ENCODE measurements around the gene RAB3B.

The RAB3B gene

DNA sequence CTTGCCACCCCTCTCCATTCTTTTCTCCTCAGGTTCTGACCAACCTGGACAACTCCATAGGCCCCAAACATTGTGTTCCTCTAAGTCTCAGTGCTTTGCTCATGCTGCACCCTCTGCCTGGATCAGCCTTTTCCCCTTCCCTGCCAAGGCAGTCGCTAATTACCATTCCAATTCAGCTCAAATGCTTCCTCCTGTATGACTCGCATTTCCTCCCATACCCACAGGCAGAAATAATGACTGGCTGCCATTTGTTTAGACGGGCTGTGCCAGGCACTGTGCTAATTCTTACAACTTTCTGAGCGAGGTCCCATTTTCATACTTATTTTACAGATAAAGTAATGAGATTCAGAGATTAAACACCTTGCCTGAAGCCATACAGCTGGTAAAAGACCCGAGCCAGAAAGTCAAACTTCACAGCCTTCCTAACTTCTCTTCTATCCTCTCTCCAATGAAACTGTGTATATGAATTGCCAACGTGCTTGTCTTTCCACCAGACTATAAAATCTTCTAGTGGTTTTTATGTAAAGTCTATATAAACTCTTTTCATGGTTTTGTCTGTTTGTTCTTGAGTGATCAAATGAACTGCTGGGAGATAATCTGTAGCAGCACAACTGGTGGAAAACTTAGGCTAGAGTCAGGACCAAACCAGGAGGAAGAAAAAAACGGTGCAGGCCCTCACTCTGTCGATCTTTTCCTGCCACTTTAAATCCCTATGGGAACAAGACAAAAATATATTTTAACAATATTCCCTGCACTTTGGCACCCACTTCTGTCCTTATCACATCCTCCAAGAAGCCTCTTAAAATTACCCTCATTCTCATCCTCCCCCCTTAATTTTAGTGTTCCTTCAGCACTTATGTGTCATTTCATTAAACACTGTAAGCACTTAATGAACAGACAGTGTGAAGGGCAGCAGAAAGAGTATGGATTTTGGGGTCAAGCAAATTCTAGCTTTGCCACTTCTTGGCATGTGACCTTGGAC lies 33.7 kb downstream of the RAB3B start:
- DNase-seq (ENCODE audit: low spot score): no peak
- H2BK12ac ChIP-seq (ENCODE audit: low read length): no peak overlapping the region
- no peaks in the 10 kb centered on the region for H3K9me3 ChIP-seq (replicated peaks in 1 of 2; ENCODE audit: control insufficient read depth in 2 of 2, insufficient read depth in 1 of 2, low read depth in 1 of 2, low read length in 2 of 2)
- no peak overlapping the region for H3K18ac ChIP-seq (ENCODE audit: low read length)
- H3K36me3 ChIP-seq (replicated peaks in 1 of 2; ENCODE audit: control insufficient read depth in 2 of 2, insufficient read depth in 2 of 2, low read length in 2 of 2): no peaks in the 10 kb centered on the region
- H2AFZ ChIP-seq (ENCODE audit: low read length): no peak overlapping the region
- H3K79me1 ChIP-seq (ENCODE audit: low read depth, low read length): no peaks in the 10 kb centered on the region
- no peak overlapping the region for H2BK15ac ChIP-seq (ENCODE audit: low read length)
- H2BK5ac ChIP-seq (ENCODE audit: low read length): no peak overlapping the region
- peaks cover 4 to 9% of the 10 kb centered on the region in 2 donors for H3K4me1 ChIP-seq (ENCODE audit: control insufficient read depth in 2 of 2, insufficient read depth in 1 of 2, low read depth in 1 of 2, low read length in 2 of 2)
- H3K4me3 ChIP-seq (ENCODE audit: low read length in 2 of 2): no peak overlapping the region
- H3K27me3 ChIP-seq (ENCODE audit: control insufficient read depth in 3 of 3, insufficient read depth in 3 of 3, low read depth in 1 of 3, low read length in 3 of 3): peaks cover 0 to 12% (median 0%) of the 10 kb centered on the region in 3 experiments
- H3K4ac ChIP-seq (ENCODE audit: low read length): no peak overlapping the region
- H3K14ac ChIP-seq (ENCODE audit: low read length): no peak overlapping the region
- H2BK120ac ChIP-seq (ENCODE audit: low read depth, low read length): no peak overlapping the region
- no CpG with 5 or more reads among the region's 8 CpGs for WGBS, 2 donors (ENCODE audit: extremely low coverage in 2 of 2, insufficient read length in 2 of 2, insufficient replicate concordance in 1 of 2)
- no peak overlapping the region for H3K27ac ChIP-seq (replicated peaks; ENCODE audit: low read length)
- no peak overlapping the region for H3K4me2 ChIP-seq (ENCODE audit: insufficient read depth, low read length, poor library complexity, severe bottlenecking)
- H2AK5ac ChIP-seq (ENCODE audit: low read depth, low read length): no peak overlapping the region
- H4K91ac ChIP-seq (ENCODE audit: low read depth, low read length, poor library complexity): no peak overlapping the region
- no peak overlapping the region for H4K8ac ChIP-seq (ENCODE audit: low read depth, low read length)
- no peak overlapping the region for H3K9ac ChIP-seq (ENCODE audit: low read depth, low read length, poor library complexity)
- H3K23ac ChIP-seq (ENCODE audit: low read depth, low read length, poor library complexity): peak overlapping the region; percentile 39

DNA sequence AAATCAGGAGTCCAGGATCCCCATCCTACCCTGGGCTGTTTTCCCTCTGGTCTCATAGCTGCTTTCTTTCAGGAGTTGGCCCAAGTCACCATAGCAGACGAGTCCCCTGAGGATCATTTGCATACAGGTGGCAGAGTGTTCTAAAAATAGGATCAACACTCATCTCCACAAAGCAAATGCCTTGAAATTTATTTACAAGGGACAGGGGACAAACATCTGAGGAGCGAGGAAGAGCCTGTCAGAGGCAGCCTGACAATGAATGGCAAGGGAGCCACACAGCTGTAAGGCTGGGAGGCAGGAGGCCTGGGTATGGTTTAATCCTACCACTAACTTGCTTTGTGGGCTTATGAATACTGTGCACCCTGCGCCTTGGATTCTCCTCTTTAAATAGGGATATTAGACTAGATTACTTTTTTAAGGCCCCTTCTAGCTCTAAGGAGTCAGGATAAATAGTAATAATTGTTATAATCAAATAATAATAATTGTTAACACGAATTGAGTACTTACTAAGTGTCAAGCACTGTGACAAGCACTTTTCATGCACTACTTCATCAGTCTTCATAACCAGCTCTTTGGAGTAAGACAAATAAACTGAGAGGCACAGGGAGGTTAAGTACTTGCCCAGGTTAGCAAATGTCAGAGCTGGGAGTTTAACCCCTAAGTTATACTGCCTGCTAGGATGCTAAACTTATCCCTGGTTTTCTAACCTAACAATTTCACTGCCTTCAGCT lies 34.5 kb downstream of the RAB3B start:
- H3K9ac ChIP-seq (ENCODE audit: low read depth, low read length, poor library complexity): no peak overlapping the region
- H2AFZ ChIP-seq (ENCODE audit: low read length): no peak overlapping the region
- DNase-seq (ENCODE audit: low spot score): no peak
- no peak overlapping the region for H2BK12ac ChIP-seq (ENCODE audit: low read length)
- no peak overlapping the region for H2BK5ac ChIP-seq (ENCODE audit: low read length)
- no peak overlapping the region for H3K4ac ChIP-seq (ENCODE audit: low read length)
- no peak overlapping the region for H4K91ac ChIP-seq (ENCODE audit: low read depth, low read length, poor library complexity)
- H3K4me2 ChIP-seq (ENCODE audit: insufficient read depth, low read length, poor library complexity, severe bottlenecking): no peak overlapping the region
- no peaks in the 10 kb centered on the region for H3K79me1 ChIP-seq (ENCODE audit: low read depth, low read length)
- H3K4me1 ChIP-seq (ENCODE audit: control insufficient read depth in 2 of 2, insufficient read depth in 1 of 2, low read depth in 1 of 2, low read length in 2 of 2): peaks cover 4 to 9% of the 10 kb centered on the region in 2 donors
- H3K27ac ChIP-seq (replicated peaks; ENCODE audit: low read length): no peak overlapping the region
- no CpG with 5 or more reads among the region's 4 CpGs for WGBS, 2 donors (ENCODE audit: extremely low coverage in 2 of 2, insufficient read length in 2 of 2, insufficient replicate concordance in 1 of 2)
- H4K8ac ChIP-seq (ENCODE audit: low read depth, low read length): no peak overlapping the region
- no peak overlapping the region for H2BK15ac ChIP-seq (ENCODE audit: low read length)
- H3K18ac ChIP-seq (ENCODE audit: low read length): no peak overlapping the region
- H3K4me3 ChIP-seq (ENCODE audit: low read length in 2 of 2): no peak overlapping the region
- no peak overlapping the region for H2BK120ac ChIP-seq (ENCODE audit: low read depth, low read length)
- peaks cover 0 to 11% (median 0%) of the 10 kb centered on the region in 3 experiments for H3K27me3 ChIP-seq (ENCODE audit: control insufficient read depth in 3 of 3, insufficient read depth in 3 of 3, low read depth in 1 of 3, low read length in 3 of 3)
- H3K36me3 ChIP-seq (replicated peaks in 1 of 2; ENCODE audit: control insufficient read depth in 2 of 2, insufficient read depth in 2 of 2, low read length in 2 of 2): no peaks in the 10 kb centered on the region
- H3K14ac ChIP-seq (ENCODE audit: low read length): no peak overlapping the region
- H3K23ac ChIP-seq (ENCODE audit: low read depth, low read length, poor library complexity): no peak overlapping the region
- no peaks in the 10 kb centered on the region for H3K9me3 ChIP-seq (replicated peaks in 1 of 2; ENCODE audit: control insufficient read depth in 2 of 2, insufficient read depth in 1 of 2, low read depth in 1 of 2, low read length in 2 of 2)
- H2AK5ac ChIP-seq (ENCODE audit: low read depth, low read length): no peak overlapping the region

DNA sequence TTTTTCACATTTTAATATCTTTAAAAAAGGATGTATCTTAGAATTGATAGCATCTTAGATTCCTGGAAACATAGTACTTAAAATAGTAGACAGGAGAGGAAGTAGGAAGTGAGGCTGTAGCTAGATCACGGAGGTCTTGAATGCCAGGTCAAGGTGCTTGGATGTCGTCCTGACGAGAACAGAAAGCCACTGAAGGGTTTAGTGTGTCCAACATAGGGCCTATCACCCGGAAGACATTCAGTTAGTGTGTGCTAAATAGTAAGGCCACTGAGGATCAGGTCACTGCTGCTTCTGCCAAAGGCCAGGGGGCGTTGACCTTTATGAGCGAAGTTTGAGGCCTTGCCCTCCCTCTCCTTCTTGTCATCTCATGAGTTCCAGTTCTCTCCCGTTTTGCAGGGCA lies 35.7 kb downstream of the RAB3B start:
- Histone ChIP-seq H3K4me2 (ENCODE audit: insufficient read depth, low read length, poor library complexity, severe bottlenecking) (no peak overlapping the region), H2BK12ac (ENCODE audit: low read length) (no peak overlapping the region), H2AFZ (ENCODE audit: low read length) (no peak overlapping the region), H3K4me3 (ENCODE audit: low read length in 2 of 2) (no peak overlapping the region), H3K4me1 (ENCODE audit: control insufficient read depth in 2 of 2, insufficient read depth in 1 of 2, low read depth in 1 of 2, low read length in 2 of 2) (peaks cover 4 to 7% of the 10 kb centered on the region in 2 donors), H4K8ac (ENCODE audit: low read depth, low read length) (no peak overlapping the region), H3K23ac (ENCODE audit: low read depth, low read length, poor library complexity) (no peak overlapping the region), H4K91ac (ENCODE audit: low read depth, low read length, poor library complexity) (no peak overlapping the region), H3K27ac (replicated peaks; ENCODE audit: low read length) (no peak overlapping the region), H2BK5ac (ENCODE audit: low read length) (no peak overlapping the region), H3K36me3 (replicated peaks in 1 of 2; ENCODE audit: control insufficient read depth in 2 of 2, insufficient read depth in 2 of 2, low read length in 2 of 2) (no peaks in the 10 kb centered on the region), H3K79me1 (ENCODE audit: low read depth, low read length) (no peaks in the 10 kb centered on the region), H3K4ac (ENCODE audit: low read length) (no peak overlapping the region), H2BK15ac (ENCODE audit: low read length) (no peak overlapping the region), H3K9ac (ENCODE audit: low read depth, low read length, poor library complexity) (no peak overlapping the region), H2BK120ac (ENCODE audit: low read depth, low read length) (no peak overlapping the region), H2AK5ac (ENCODE audit: low read depth, low read length) (no peak overlapping the region), H3K27me3 (ENCODE audit: control insufficient read depth in 3 of 3, insufficient read depth in 3 of 3, low read depth in 1 of 3, low read length in 3 of 3) (peaks cover 0 to 7% (median 0%) of the 10 kb centered on the region in 3 experiments), H3K18ac (ENCODE audit: low read length) (no peak overlapping the region), H3K9me3 (replicated peaks in 1 of 2; ENCODE audit: control insufficient read depth in 2 of 2, insufficient read depth in 1 of 2, low read depth in 1 of 2, low read length in 2 of 2) (peaks cover 0 to 1% of the 10 kb centered on the region in 2 donors), H3K14ac (ENCODE audit: low read length) (no peak overlapping the region)
- no CpG with 5 or more reads among the region's 7 CpGs for WGBS, 2 donors (ENCODE audit: extremely low coverage in 2 of 2, insufficient read length in 2 of 2, insufficient replicate concordance in 1 of 2)
- DNase-seq (ENCODE audit: low spot score): no peak

DNA sequence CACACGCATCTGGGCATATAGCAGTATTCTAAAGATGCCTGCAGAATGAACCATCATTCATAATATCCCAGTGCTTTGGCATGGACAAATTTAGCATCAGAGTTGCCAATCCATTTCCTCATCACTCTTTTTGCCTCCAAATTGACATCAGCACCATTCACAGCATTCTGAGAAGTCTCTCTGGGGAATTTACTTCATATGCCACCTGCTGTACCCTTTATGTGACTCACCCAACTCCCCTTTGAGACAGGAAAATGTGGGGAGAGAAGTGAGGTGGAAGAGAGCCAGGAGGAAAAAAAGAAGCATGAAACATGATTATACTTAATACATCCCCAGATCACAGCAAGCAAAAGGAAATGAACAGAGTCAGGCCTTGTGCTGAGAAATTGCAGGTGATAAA lies 37.4 kb downstream of the RAB3B start:
- Histone ChIP-seq H3K79me1 (ENCODE audit: low read depth, low read length) (no peaks in the 10 kb centered on the region), H4K91ac (ENCODE audit: low read depth, low read length, poor library complexity) (no peak overlapping the region), H3K36me3 (replicated peaks in 1 of 2; ENCODE audit: control insufficient read depth in 2 of 2, insufficient read depth in 2 of 2, low read length in 2 of 2) (no peaks in the 10 kb centered on the region), H3K4ac (ENCODE audit: low read length) (no peak overlapping the region), H4K8ac (ENCODE audit: low read depth, low read length) (no peak overlapping the region), H2BK120ac (ENCODE audit: low read depth, low read length) (no peak overlapping the region), H3K9me3 (replicated peaks in 1 of 2; ENCODE audit: control insufficient read depth in 2 of 2, insufficient read depth in 1 of 2, low read depth in 1 of 2, low read length in 2 of 2) (peaks cover 3 to 4% of the 10 kb centered on the region in 2 donors), H2BK5ac (ENCODE audit: low read length) (no peak overlapping the region), H3K18ac (ENCODE audit: low read length) (no peak overlapping the region), H2AFZ (ENCODE audit: low read length) (no peak overlapping the region), H3K9ac (ENCODE audit: low read depth, low read length, poor library complexity) (no peak overlapping the region), H3K4me2 (ENCODE audit: insufficient read depth, low read length, poor library complexity, severe bottlenecking) (no peak overlapping the region), H3K27me3 (ENCODE audit: control insufficient read depth in 3 of 3, insufficient read depth in 3 of 3, low read depth in 1 of 3, low read length in 3 of 3) (peaks cover 0 to 9% (median 0%) of the 10 kb centered on the region in 3 experiments), H3K4me1 (ENCODE audit: control insufficient read depth in 2 of 2, insufficient read depth in 1 of 2, low read depth in 1 of 2, low read length in 2 of 2) (peaks cover 4 to 7% of the 10 kb centered on the region in 2 donors), H3K27ac (replicated peaks; ENCODE audit: low read length) (no peak overlapping the region), H3K23ac (ENCODE audit: low read depth, low read length, poor library complexity) (no peak overlapping the region), H3K14ac (ENCODE audit: low read length) (no peak overlapping the region), H2AK5ac (ENCODE audit: low read depth, low read length) (no peak overlapping the region), H3K4me3 (ENCODE audit: low read length in 2 of 2) (no peak overlapping the region), H2BK15ac (ENCODE audit: low read length) (no peak overlapping the region), H2BK12ac (ENCODE audit: low read length) (no peak overlapping the region)
- DNase-seq (ENCODE audit: low spot score): no peak
- WGBS, 2 donors (ENCODE audit: extremely low coverage in 2 of 2, insufficient read length in 2 of 2, insufficient replicate concordance in 1 of 2): no CpG with 5 or more reads among the region's 1 CpG
